Measurements from ENCODE around the gene KCNT1. TPM values are rescaled to one million over a fixed set of nuclear protein-coding genes. Genes with fewer than 3 reads are reported as not detected.

KCNT1 gene
- total and polyA plus RNA-seq, 10 of the 15 experiments (the other 5 are each of a cell fraction or from before 2014, with no cell fraction given), result not detected

- TF ChIP-seq YBX1 (IDR thresholded peaks at IDR 0.05), result no peak
- no peak for TF ChIP-seq ZBTB4 (CRISPR knock-in tag; IDR thresholded peaks at IDR 0.05)
- no peak for TF ChIP-seq SIN3A (IDR thresholded peaks at IDR 0.05; ENCODE audit: low read depth, low read length)
- TF ChIP-seq BCL11A (IDR thresholded peaks at IDR 0.05; ENCODE audit: low read depth, low read length), result no peak
- TF ChIP-seq CREB1 (IDR thresholded peaks at IDR 0.05; ENCODE audit: low read depth), result no peak
- TF ChIP-seq ZBTB33 (IDR thresholded peaks at IDR 0.05), result no peak
- TF ChIP-seq IRF5 (IDR thresholded peaks at IDR 0.05; ENCODE audit: borderline replicate concordance), result no peak
- no peak for TF ChIP-seq POLR2AphosphoS2 (IDR thresholded peaks at IDR 0.05; ENCODE audit: low read depth, low read length)
- no peak for TF ChIP-seq SREBF2 (IDR thresholded peaks at IDR 0.05; ENCODE audit: low read length)
These were observed 8.7 kb upstream of the KCNT1 start (continued) for GRCh38 chr9:135693265-135693664.

All from GM12878 (cell line).